Measurements from ENCODE around the gene TAS2R42.

- no peak for TF ChIP-seq CTCF (IDR thresholded peaks at IDR 0.05)
- no peak for TF ChIP-seq POLR2A (IDR thresholded peaks at IDR 0.05)
Measured at GRCh38 chr12:11136075-11136474, 50.7 kb downstream of the TAS2R42 start.

Data from esophagus squamous epithelium (tissue), 4 donors.